HCT116 (cell line): Measurements from ENCODE around the gene P3H4. TPM values are rescaled to one million over a fixed set of nuclear protein-coding genes. Genes with fewer than 3 reads are reported as not detected.

Experiments used
- ATAC-seq: fragments of 200-7000 bp; cut with Tn5 transposase; 2 replicates; pipeline ENCODE4 v1.9.1; 2020; ENCODE audit warnings: mild to moderate bottlenecking, moderate library complexity
- BruUV-seq: library from RNA; stranded (reverse); fragments of 400-500 nt; replicated peaks from 2 replicates; lab custom pipeline; 2021; lab: Mats Ljungman, UMichigan
- CTCF ChIA-PET: fragments of 300-600 bp; sonication (Branson Sonifier 250); formaldehyde crosslinking; loops from one replicate; lab custom pipeline; 2021; ENCODE audit warnings: antibody characterized with exemption; lab: Charles Lee
- POLR2A ChIA-PET: fragments of 300-600, 350-600 bp; sonication (Branson Sonifier 250); formaldehyde crosslinking; loops from one replicate; lab custom pipeline; 2021; ENCODE audit warnings: antibody characterized with exemption; lab: Charles Lee
- RAD21 ChIA-PET, 2 experiments: fragments of 300-600 bp; sonication (Branson Sonifier 250); formaldehyde crosslinking; loops; one replicate each; lab custom pipeline; 2023; ENCODE audit warnings: low total read pairs in 2 of 2; ENCODE audit not compliant: uncharacterized antibody in 2 of 2, unreplicated experiment in 2 of 2, low non-redundant PET in 1 of 2; lab: Charles Lee
- DNase-seq: peaks from one replicate; pipeline ENCODE4 v3.0.0-alpha.2; 2010; ENCODE audit warnings: low read depth, low spot score
- H2AFZ ChIP-seq: fragments of 200-600 bp; shearing (Covaris generic), sonication (generic); 2 replicates; pipeline ENCODE4 v1.6.1; 2017; ENCODE audit warnings: low read depth, mixed run types, mixed read lengths, antibody characterized with exemption, low read length; ENCODE audit not compliant: poor library complexity, severe bottlenecking
- H3K27ac ChIP-seq: 2 replicates; pipeline ENCODE4 v1.5.1; 2012; ENCODE audit warnings: low read depth, low read length
- H3K27me3 ChIP-seq: fragments of 200-600 bp; sonication (generic); 2 replicates; pipeline ENCODE4 v1.6.1; 2016; ENCODE audit warnings: mixed run types, low read length, mixed read lengths; ENCODE audit not compliant: insufficient read depth
- H3K36me3 ChIP-seq, 2 experiments: fragments of 200-500 bp in 1 of 2; fragments of 200-600 bp in 1 of 2; sonication (Bioruptor generic) in 1 of 2; sonication (generic) in 1 of 2; 2 replicates each; pipeline versions ENCODE4 v1.5.1 to v1.6.1; 2014 to 2016; ENCODE audit warnings: low read length in 2 of 2, inconsistent platforms in 1 of 2, mixed read lengths in 1 of 2, mixed run types in 1 of 2; ENCODE audit not compliant: insufficient read depth in 2 of 2, control insufficient read depth in 1 of 2
- H3K4me1 ChIP-seq, 2 experiments: fragments of 200-600 bp in 1 of 2; sonication (generic) in 1 of 2; 2 replicates each; pipeline versions ENCODE4 v1.5.1 to v1.6.1; 2012 to 2017; ENCODE audit warnings: low read length in 2 of 2, inconsistent platforms in 1 of 2, mild to moderate bottlenecking in 1 of 2, mixed read lengths in 1 of 2, mixed run types in 1 of 2, moderate library complexity in 1 of 2; ENCODE audit not compliant: insufficient read depth in 2 of 2, control insufficient read depth in 1 of 2
- H3K4me2 ChIP-seq: fragments of 200-600 bp; sonication (generic); 2 replicates; pipeline ENCODE4 v1.6.1; 2017; ENCODE audit warnings: mixed run types, low read length, mixed read lengths
- H3K4me3 ChIP-seq, 2 experiments: fragments of 200-600 bp in 1 of 2; sonication (generic) in 1 of 2; replicated peaks in 1 of 2; 2 replicates each; pipeline ENCODE4 v1.5.1; 2011 to 2016; ENCODE audit warnings: low read length in 2 of 2, control low read depth in 1 of 2, low read depth in 1 of 2, mild to moderate bottlenecking in 1 of 2, mixed read lengths in 1 of 2, mixed run types in 1 of 2
- H3K79me2 ChIP-seq: fragments of 200-600 bp; sonication (generic); 2 replicates; pipeline ENCODE4 v1.6.1; 2017; ENCODE audit warnings: mild to moderate bottlenecking, mixed run types, low read length, moderate library complexity, mixed read lengths; ENCODE audit not compliant: insufficient read depth
- H3K9ac ChIP-seq: fragments of 200-600 bp; sonication (generic); 2 replicates; pipeline ENCODE4 v1.6.1; 2016; ENCODE audit warnings: low read length, mixed read lengths
- H3K9me2 ChIP-seq: fragments of 200-600 bp; sonication (generic), shearing (Covaris generic); 2 replicates; pipeline ENCODE4 v1.6.1; 2017; ENCODE audit warnings: mixed run types, mild to moderate bottlenecking, moderate library complexity; ENCODE audit not compliant: insufficient read depth
- H3K9me3 ChIP-seq, 2 experiments: fragments of 200-500 bp in 1 of 2; fragments of 200-600 bp in 1 of 2; sonication (Bioruptor generic) in 1 of 2; sonication (generic) in 1 of 2; 2 replicates each; pipeline ENCODE4 v1.6.1; 2014 to 2017; ENCODE audit warnings: low read length in 2 of 2, mixed read lengths in 2 of 2, inconsistent platforms in 1 of 2, low read depth in 1 of 2, mild to moderate bottlenecking in 1 of 2, mixed run types in 1 of 2, moderate library complexity in 1 of 2; ENCODE audit not compliant: control insufficient read depth in 1 of 2, insufficient read depth in 1 of 2
- H4K20me1 ChIP-seq: fragments of 200-600 bp; sonication (generic), shearing (Covaris generic); 2 replicates; pipeline ENCODE4 v1.6.1; 2017; ENCODE audit warnings: mixed run types, mild to moderate bottlenecking, moderate library complexity; ENCODE audit not compliant: insufficient read depth
- ATF3 ChIP-seq: IDR thresholded peaks from 2 replicates; pipeline ENCODE4 v1.6.1; 2012
- CBX3 ChIP-seq: IDR thresholded peaks from 2 replicates; pipeline ENCODE4 v1.6.1; 2012; ENCODE audit warnings: low read depth
- CEBPB ChIP-seq: IDR thresholded peaks from 2 replicates; pipeline ENCODE4 v1.6.1; 2012; ENCODE audit warnings: low read depth
- EGR1 ChIP-seq: IDR thresholded peaks from 2 replicates; pipeline ENCODE4 v1.6.1; 2012; ENCODE audit warnings: low read depth
- ELF1 ChIP-seq: IDR thresholded peaks from 2 replicates; pipeline ENCODE4 v1.6.1; 2012; ENCODE audit warnings: low read depth, borderline replicate concordance
- EZH2 ChIP-seq: fragments of 200-600 bp; sonication (generic); IDR thresholded peaks from 2 replicates; pipeline ENCODE4 v1.6.1; 2017; ENCODE audit warnings: antibody characterized with exemption, mixed run types
- EZH2phosphoT487 ChIP-seq: fragments of 200-600 bp; IDR thresholded peaks from 2 replicates; pipeline ENCODE4 v1.6.1; 2018; ENCODE audit warnings: antibody characterized with exemption, borderline replicate concordance
- JUND ChIP-seq: IDR thresholded peaks from 2 replicates; pipeline ENCODE4 v1.6.1; 2012
- POLR2A ChIP-seq: IDR thresholded peaks from 2 replicates; pipeline ENCODE4 v1.7.0; 2011; ENCODE audit warnings: borderline replicate concordance; ENCODE audit not compliant: insufficient read depth, insufficient read length; ENCODE audit errors: extremely low read depth
- RAD21 ChIP-seq: IDR thresholded peaks from 2 replicates; pipeline ENCODE4 v1.6.1; 2012; ENCODE audit warnings: low read depth, mild to moderate bottlenecking
- REST ChIP-seq: IDR thresholded peaks from 2 replicates; pipeline ENCODE4 v1.6.1; 2012; ENCODE audit warnings: low read depth
- SIN3A ChIP-seq: IDR thresholded peaks from 2 replicates; pipeline ENCODE4 v1.6.1; 2012; ENCODE audit warnings: low read depth
- SP1 ChIP-seq: IDR thresholded peaks from 2 replicates; pipeline ENCODE4 v1.6.1; 2012; ENCODE audit warnings: low read depth
- SRF ChIP-seq: IDR thresholded peaks from 2 replicates; pipeline ENCODE4 v1.6.1; 2012; ENCODE audit warnings: low read depth
- TCF7L2 ChIP-seq: IDR thresholded peaks from 2 replicates; pipeline ENCODE4 v1.7.0; 2011; ENCODE audit warnings: borderline replicate concordance, inconsistent platforms; ENCODE audit not compliant: insufficient read depth, insufficient read length; ENCODE audit errors: extremely low read depth
- YY1 ChIP-seq: IDR thresholded peaks from 2 replicates; pipeline ENCODE4 v1.6.1; 2011; ENCODE audit warnings: low read length, low read depth, moderate library complexity, mild to moderate bottlenecking; ENCODE audit not compliant: insufficient replicate concordance; ENCODE audit errors: extremely low read depth
- ZBTB33 ChIP-seq: IDR thresholded peaks from 2 replicates; pipeline ENCODE4 v1.6.1; 2011; ENCODE audit warnings: mild to moderate bottlenecking, low read length, moderate library complexity; ENCODE audit not compliant: insufficient replicate concordance; ENCODE audit errors: extremely low read depth
- ZNF274 ChIP-seq: fragments of 200-500 bp; sonication (Bioruptor generic); IDR thresholded peaks from 2 replicates; pipeline ENCODE4 v1.6.1; 2014; ENCODE audit warnings: mild to moderate bottlenecking, low read depth, low read length, inconsistent platforms
- intact Hi-C: fragments of 100-400 bp; cut with micrococcal nuclease; formaldehyde crosslinking; loops from 2 replicates; pipeline ENCODE4 v1.10.0; 2022
- total RNA-seq: library from RNA; stranded (reverse); gene quantifications from one replicate; pipeline ENCODE4 v1.2.1, GENCODE V29; 2021; ENCODE audit not compliant: unreplicated experiment

Gene P3H4
- total RNA-seq, 1 experiment from 2014 or later, result 23.4 TPM

GRCh38 chr17:41782142-41782541, 29.6 kb downstream of the P3H4 start:
- Histone ChIP-seq H3K4me3 (no peak overlapping the region), H3K4me1 (peaks cover 55 to 85% of the 10 kb centered on the region in 2 experiments)

More at GRCh38 chr17:41782142-41782541, 29.6 kb downstream of the P3H4 start:
- H3K9ac ChIP-seq, result no peak overlapping the region
- DNase-seq, result no peak
- no peak for ATAC-seq
- H3K4me2 ChIP-seq, result no peak overlapping the region
- peak overlapping the region; percentile 7; the same call in 1 of the 2 replicates for H3K27ac ChIP-seq
- intact Hi-C loops, result no loop called here
- H3K9me3 ChIP-seq, result no peaks in the 10 kb centered on the region
- no peaks in the 10 kb centered on the region for H3K36me3 ChIP-seq
- ChIA-PET CTCF (interaction anchor here (0.7 kb wide), 1 partner anchor 30 kb away, joined by 3 read pairs; the partner anchor contains the start of gene P3H4), RAD21 (no interaction called here), POLR2A (no interaction called here)
- no peaks in the 10 kb centered on the region for H3K9me2 ChIP-seq
- BruUV-seq, result no TSS peak
- no peaks in the 10 kb centered on the region for H4K20me1 ChIP-seq
- no peaks in the 10 kb centered on the region for H3K27me3 ChIP-seq
- H2AFZ ChIP-seq, result no peak overlapping the region
- TF ChIP-seq EGR1 (no peak), EZH2phosphoT487 (no peak), ATF3 (no peak), JUND (no peak), EZH2 (no peak), ELF1 (no peak), SRF (no peak), TCF7L2 (no peak), YY1 (no peak), CEBPB (no peak), RAD21 (no peak), SP1 (no peak), SIN3A (no peak), POLR2A (no peak), REST (no peak), ZBTB33 (no peak), ZNF274 (no peak), CBX3 (no peak)
- peaks cover 80% of the 10 kb centered on the region for H3K79me2 ChIP-seq
